Mesenchymal stem cell (in vitro differentiated cells and primary cell): ENCODE data around the gene ANKRD22.

ENCODE experiments used
- DNase-seq: peaks from one replicate; pipeline ENCODE4 v3.0.0-alpha.2; 2013
- H2AFZ ChIP-seq: one replicate; pipeline ENCODE4 v1.6.1; 2013; ENCODE audit warnings: low read depth, mild to moderate bottlenecking, control low read depth, inconsistent platforms, low read length, moderate library complexity
- H2AK5ac ChIP-seq: 2 replicates; pipeline ENCODE4 v1.6.1; 2013; ENCODE audit warnings: low read length, moderate library complexity, mild to moderate bottlenecking, inconsistent platforms; ENCODE audit not compliant: severe bottlenecking
- H2BK120ac ChIP-seq: one replicate; pipeline ENCODE4 v1.6.1; 2013; ENCODE audit warnings: low read depth, mild to moderate bottlenecking, inconsistent platforms, low read length, moderate library complexity
- H2BK12ac ChIP-seq, 2 experiments: one replicate each; pipeline ENCODE4 v1.6.1; 2013; ENCODE audit warnings: inconsistent platforms in 2 of 2, low read length in 2 of 2, mild to moderate bottlenecking in 2 of 2, moderate library complexity in 2 of 2, control low read depth in 1 of 2
- H2BK15ac ChIP-seq: one replicate; pipeline ENCODE4 v1.6.1; 2013; ENCODE audit warnings: mild to moderate bottlenecking, low read depth, inconsistent platforms; ENCODE audit not compliant: poor library complexity, severe bottlenecking
- H2BK5ac ChIP-seq: 2 replicates; pipeline ENCODE4 v1.6.1; 2013; ENCODE audit warnings: low read depth, mild to moderate bottlenecking, low read length, control low read depth, inconsistent platforms; ENCODE audit not compliant: poor library complexity, severe bottlenecking
- H3K14ac ChIP-seq, 2 experiments: one replicate each; pipeline ENCODE4 v1.6.1; 2013; ENCODE audit warnings: inconsistent platforms in 2 of 2, low read length in 2 of 2, control low read depth in 1 of 2, mild to moderate bottlenecking in 1 of 2, moderate library complexity in 1 of 2
- H3K18ac ChIP-seq, 2 experiments: one replicate each; pipeline ENCODE4 v1.6.1; 2013; ENCODE audit warnings: inconsistent platforms in 2 of 2, low read length in 2 of 2, control low read depth in 1 of 2, low read depth in 1 of 2, mild to moderate bottlenecking in 1 of 2
- H3K23ac ChIP-seq, 2 experiments: one replicate each; pipeline ENCODE4 v1.6.1; 2013; ENCODE audit warnings: inconsistent platforms in 2 of 2, low read length in 2 of 2, mild to moderate bottlenecking in 2 of 2, moderate library complexity in 2 of 2, control low read depth in 1 of 2
- H3K27ac ChIP-seq: 2 replicates; pipeline ENCODE4 v1.5.1; 2013; ENCODE audit warnings: mild to moderate bottlenecking, moderate library complexity, low read length, control low read depth, inconsistent platforms; ENCODE audit not compliant: poor library complexity, severe bottlenecking
- H3K27me3 ChIP-seq, 2 experiments: 2 replicates each; pipeline versions ENCODE4 v1.6.1 to v1.7.0; 2013; ENCODE audit warnings: low read length in 2 of 2, mild to moderate bottlenecking in 2 of 2, moderate library complexity in 2 of 2, control low read depth in 1 of 2, inconsistent platforms in 1 of 2; ENCODE audit not compliant: control insufficient read depth in 1 of 2, insufficient read depth in 1 of 2
- H3K36me3 ChIP-seq, 2 experiments: 2 replicates each; pipeline versions ENCODE4 v1.6.1 to v1.7.0; 2013; ENCODE audit warnings: low read length in 2 of 2, control low read depth in 1 of 2, inconsistent platforms in 1 of 2, low read depth in 1 of 2, mild to moderate bottlenecking in 1 of 2; ENCODE audit not compliant: insufficient read depth in 2 of 2, control insufficient read depth in 1 of 2
- H3K4ac ChIP-seq, 2 experiments: one replicate each; pipeline ENCODE4 v1.6.1; 2013; ENCODE audit warnings: inconsistent platforms in 2 of 2, low read length in 2 of 2, mild to moderate bottlenecking in 2 of 2, moderate library complexity in 2 of 2, control low read depth in 1 of 2, low read depth in 1 of 2
- H3K4me1 ChIP-seq: 2 replicates; pipeline ENCODE4 v1.6.1; 2013; ENCODE audit warnings: low read depth, low read length, control low read depth; ENCODE audit not compliant: control insufficient read depth, insufficient read depth
- H3K4me2 ChIP-seq: 2 replicates; pipeline ENCODE4 v1.6.1; 2013; ENCODE audit warnings: low read length, mild to moderate bottlenecking, inconsistent platforms; ENCODE audit not compliant: poor library complexity, severe bottlenecking
- H3K4me3 ChIP-seq, 2 experiments: 2 replicates each; pipeline versions ENCODE4 v1.5.1 to v1.7.0; 2013; ENCODE audit warnings: low read length in 2 of 2, mild to moderate bottlenecking in 2 of 2, control low read depth in 1 of 2, low read depth in 1 of 2; ENCODE audit not compliant: insufficient read depth in 1 of 2
- H3K79me1 ChIP-seq: replicated peaks from 2 replicates; pipeline ENCODE4 v1.6.1; 2013; ENCODE audit warnings: mild to moderate bottlenecking, control low read depth, low read length, inconsistent platforms; ENCODE audit not compliant: poor library complexity, severe bottlenecking
- H3K9ac ChIP-seq: 2 replicates; pipeline ENCODE4 v1.7.0; 2013; ENCODE audit warnings: mild to moderate bottlenecking, low read length, moderate library complexity
- H3K9me3 ChIP-seq: 2 replicates; pipeline ENCODE4 v1.7.0; 2013; ENCODE audit warnings: mild to moderate bottlenecking, low read length; ENCODE audit not compliant: control insufficient read depth
- H4K8ac ChIP-seq: one replicate; pipeline ENCODE4 v1.6.1; 2013; ENCODE audit warnings: inconsistent platforms, mild to moderate bottlenecking, low read length, moderate library complexity
- H4K91ac ChIP-seq: one replicate; pipeline ENCODE4 v1.6.1; 2013; ENCODE audit warnings: mild to moderate bottlenecking, low read length, inconsistent platforms
- WGBS: methylation state at CpG from one replicate; pipeline ENCODE4 v1.1.7; 2013; ENCODE audit warnings: mixed read lengths; 5-methylcytosine and 5-hydroxymethylcytosine counted together

The ANKRD22 gene

DNA sequence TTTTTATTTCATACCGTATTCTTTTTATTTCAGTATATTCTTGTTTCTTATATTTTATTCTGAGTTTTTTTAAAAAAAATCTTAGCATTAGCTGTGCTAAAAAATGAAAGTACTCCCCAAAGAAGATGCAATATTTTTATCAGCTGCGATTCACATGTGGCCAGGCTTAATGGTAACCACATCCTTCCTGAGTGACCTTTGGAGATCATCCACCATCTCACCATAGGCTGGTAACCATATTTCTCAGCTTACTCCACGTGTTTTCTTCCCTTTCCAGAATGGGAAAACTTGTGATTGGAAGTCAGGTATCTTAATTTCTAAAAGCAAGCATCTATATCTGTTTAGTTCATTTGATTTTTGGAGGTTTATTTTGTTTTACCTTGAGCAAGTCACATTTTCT is 67.9 kb downstream of the ANKRD22 start:
- Histone ChIP-seq H3K4me1 (no peaks in the 10 kb centered on the region), H2BK120ac (no peak overlapping the region)
- 56% methylated on average over 1 of the region's 3 CpGs for WGBS

GRCh38 chr10:88782222-88782621 is 69.4 kb downstream of the ANKRD22 start:
- Histone ChIP-seq H3K23ac (no peak overlapping the region), H3K27me3 (no peaks in the 10 kb centered on the region), H3K4me1 (no peaks in the 10 kb centered on the region), H3K27ac (no peak overlapping the region), H3K9ac (no peak overlapping the region), H2AFZ (no peak overlapping the region), H3K18ac (no peak overlapping the region), H3K14ac (no peak overlapping the region), H2BK120ac (no peak overlapping the region), H3K79me1 (no peaks in the 10 kb centered on the region), H2BK5ac (no peak overlapping the region), H3K36me3 (no peaks in the 10 kb centered on the region), H3K4me2 (no peak overlapping the region), H2BK12ac (no peak overlapping the region), H3K4ac (no peak overlapping the region), H3K9me3 (no peaks in the 10 kb centered on the region), H2AK5ac (no peak overlapping the region), H4K91ac (no peak overlapping the region), H2BK15ac (no peak overlapping the region), H3K4me3 (no peak overlapping the region), H4K8ac (no peak overlapping the region)
- WGBS: no CpG with 5 or more reads among the region's 3 CpGs
- no peak for DNase-seq

More for the DNA sequence above, 67.9 kb downstream of the ANKRD22 start:
- peak; percentile 16 for DNase-seq
- Histone ChIP-seq H3K9ac (no peak overlapping the region), H2AK5ac (no peak overlapping the region), H3K4me2 (no peak overlapping the region), H3K4ac (no peak overlapping the region), H2BK12ac (no peak overlapping the region), H2BK5ac (no peak overlapping the region), H2BK15ac (no peak overlapping the region), H3K27me3 (no peaks in the 10 kb centered on the region), H3K4me3 (no peak overlapping the region), H3K18ac (no peak overlapping the region), H3K36me3 (no peaks in the 10 kb centered on the region), H3K14ac (no peak overlapping the region), H3K79me1 (no peaks in the 10 kb centered on the region), H3K9me3 (no peaks in the 10 kb centered on the region), H4K8ac (no peak overlapping the region), H3K23ac (no peak overlapping the region), H4K91ac (no peak overlapping the region), H2AFZ (no peak overlapping the region), H3K27ac (no peak overlapping the region)

GRCh38 chr10:88781206-88781605 is 70.4 kb downstream of the ANKRD22 start:
- Histone ChIP-seq H3K23ac (no peak overlapping the region), H2BK12ac (no peak overlapping the region), H3K18ac (no peak overlapping the region), H3K14ac (no peak overlapping the region), H3K4me3 (no peak overlapping the region), H2AK5ac (no peak overlapping the region), H3K4me1 (no peaks in the 10 kb centered on the region), H2BK120ac (no peak overlapping the region), H3K79me1 (no peaks in the 10 kb centered on the region), H3K36me3 (no peaks in the 10 kb centered on the region), H2BK5ac (no peak overlapping the region), H3K4me2 (no peak overlapping the region), H4K91ac (no peak overlapping the region), H3K27me3 (no peaks in the 10 kb centered on the region), H4K8ac (no peak overlapping the region), H3K27ac (no peak overlapping the region), H3K9me3 (no peaks in the 10 kb centered on the region), H3K9ac (no peak overlapping the region), H2AFZ (no peak overlapping the region), H2BK15ac (no peak overlapping the region), H3K4ac (no peak overlapping the region)
- WGBS: 85% methylated on average over 2 of the region's 2 CpGs
- no peak for DNase-seq
